Loucy (cell line): ENCODE results near the gene CNRIP1.

ENCODE experiments used
- H2AFZ ChIP-seq: fragments of 200-600 bp; sonication (generic); 2 replicates; pipeline ENCODE4 v1.6.0; 2016; ENCODE audit warnings: antibody characterized with exemption, mild to moderate bottlenecking, low read length, moderate library complexity
- H3F3A ChIP-seq: fragments of 200-600 bp; 2 replicates; pipeline ENCODE4 v1.6.0; 2016; ENCODE audit warnings: antibody characterized with exemption, low read depth, mild to moderate bottlenecking
- H3K27me3 ChIP-seq: fragments of 200-600 bp; sonication (generic); 2 replicates; pipeline ENCODE4 v1.6.1; 2014; ENCODE audit warnings: low read length, mild to moderate bottlenecking; ENCODE audit not compliant: insufficient read depth, poor library complexity, severe bottlenecking
- H3K36me3 ChIP-seq: fragments of 200-600 bp; sonication (generic); 2 replicates; pipeline ENCODE4 v1.6.1; 2016; ENCODE audit warnings: low read length; ENCODE audit not compliant: insufficient read depth
- H3K4me1 ChIP-seq: fragments of 200-600 bp; sonication (generic); 2 replicates; pipeline ENCODE4 v1.5.1; 2014; ENCODE audit warnings: low read length, mild to moderate bottlenecking; ENCODE audit not compliant: insufficient read depth, poor library complexity, severe bottlenecking
- H3K4me2 ChIP-seq: fragments of 200-600 bp; sonication (generic); 2 replicates; pipeline ENCODE4 v1.6.0; 2014; ENCODE audit warnings: antibody characterized with exemption, low read length, low read depth, mild to moderate bottlenecking; ENCODE audit not compliant: poor library complexity, severe bottlenecking
- H3K4me3 ChIP-seq: fragments of 200-600 bp; sonication (generic); 2 replicates; pipeline ENCODE4 v1.5.1; 2014; ENCODE audit warnings: low read length, mild to moderate bottlenecking, mixed read lengths; ENCODE audit not compliant: poor library complexity, severe bottlenecking
- H3K79me2 ChIP-seq: fragments of 200-600 bp; sonication (generic); 2 replicates; pipeline ENCODE4 v1.6.1; 2014; ENCODE audit warnings: low read length; ENCODE audit not compliant: insufficient read depth
- H3K9ac ChIP-seq: fragments of 200-600 bp; sonication (generic); 2 replicates; pipeline ENCODE4 v1.6.0; 2014; ENCODE audit warnings: mild to moderate bottlenecking, low read depth, low read length, moderate library complexity; ENCODE audit not compliant: poor library complexity, severe bottlenecking
- H3K9me2 ChIP-seq: fragments of 200-600 bp; sonication (generic); replicated peaks from 2 replicates; pipeline ENCODE4 v1.6.1; 2016; ENCODE audit warnings: low read depth, low read length, mixed read lengths
- H3K9me3 ChIP-seq: fragments of 200-600 bp; sonication (generic); 2 replicates; pipeline ENCODE4 v1.6.1; 2014; ENCODE audit warnings: mild to moderate bottlenecking, antibody characterized with exemption, low read length, low read depth; ENCODE audit not compliant: insufficient read depth
- H4K20me1 ChIP-seq: fragments of 200-600 bp; sonication (generic); 2 replicates; pipeline ENCODE4 v1.6.0; 2014; ENCODE audit warnings: antibody characterized with exemption, low read length, mild to moderate bottlenecking; ENCODE audit not compliant: insufficient read depth, poor library complexity, severe bottlenecking
- EZH2phosphoT487 ChIP-seq: fragments of 200-600 bp; IDR thresholded peaks from 2 replicates; pipeline ENCODE4 v1.6.1; 2018; ENCODE audit warnings: antibody characterized with exemption, mild to moderate bottlenecking, moderate library complexity, borderline replicate concordance
- TF ChIP-seq, protein P1 (sequence below): fragments of 200-600 bp; sonication (generic); conservative IDR thresholded peaks from 2 replicates; pipeline ENCODE4 v1.5.1; 2014; ENCODE audit warnings: mild to moderate bottlenecking, antibody characterized with exemption, low read length

The CNRIP1 gene

DNA sequence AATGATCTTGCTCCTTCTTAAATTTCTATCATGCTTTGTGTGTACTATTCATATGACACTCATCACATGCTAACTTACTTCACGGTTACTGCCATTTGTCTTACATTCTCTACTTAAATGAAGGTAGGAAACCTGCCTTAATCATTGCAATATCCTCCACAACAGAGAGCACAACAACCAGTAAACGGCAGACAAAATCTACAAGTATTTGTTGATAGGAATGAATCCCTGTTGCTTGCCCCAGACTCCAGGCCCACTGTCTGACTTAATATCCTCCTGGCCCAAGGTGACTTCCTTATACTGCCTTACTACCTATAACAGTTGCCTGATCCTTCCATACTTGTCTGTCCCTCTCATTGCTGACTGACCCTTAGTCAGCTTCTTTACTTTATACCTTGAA, 70.9 kb downstream of the CNRIP1 start:
- Histone ChIP-seq H3K36me3 (no peaks in the 10 kb centered on the region), H3F3A (peaks cover 4% of the 10 kb centered on the region; the same call in 1 of the 2 replicates), H3K9ac (peak overlapping the region; percentile 94), H3K9me2 (no peaks in the 10 kb centered on the region), H3K4me2 (peak overlapping the region; percentile 99), H3K27me3 (no peaks in the 10 kb centered on the region), H3K4me3 (peak overlapping the region; percentile 83), H4K20me1 (peaks cover 72% of the 10 kb centered on the region), H3K9me3 (no peaks in the 10 kb centered on the region), H2AFZ (no peak overlapping the region), H3K79me2 (peaks cover 94% of the 10 kb centered on the region), H3K4me1 (peaks cover 69% of the 10 kb centered on the region)
- TF ChIP-seq, protein P1, sequence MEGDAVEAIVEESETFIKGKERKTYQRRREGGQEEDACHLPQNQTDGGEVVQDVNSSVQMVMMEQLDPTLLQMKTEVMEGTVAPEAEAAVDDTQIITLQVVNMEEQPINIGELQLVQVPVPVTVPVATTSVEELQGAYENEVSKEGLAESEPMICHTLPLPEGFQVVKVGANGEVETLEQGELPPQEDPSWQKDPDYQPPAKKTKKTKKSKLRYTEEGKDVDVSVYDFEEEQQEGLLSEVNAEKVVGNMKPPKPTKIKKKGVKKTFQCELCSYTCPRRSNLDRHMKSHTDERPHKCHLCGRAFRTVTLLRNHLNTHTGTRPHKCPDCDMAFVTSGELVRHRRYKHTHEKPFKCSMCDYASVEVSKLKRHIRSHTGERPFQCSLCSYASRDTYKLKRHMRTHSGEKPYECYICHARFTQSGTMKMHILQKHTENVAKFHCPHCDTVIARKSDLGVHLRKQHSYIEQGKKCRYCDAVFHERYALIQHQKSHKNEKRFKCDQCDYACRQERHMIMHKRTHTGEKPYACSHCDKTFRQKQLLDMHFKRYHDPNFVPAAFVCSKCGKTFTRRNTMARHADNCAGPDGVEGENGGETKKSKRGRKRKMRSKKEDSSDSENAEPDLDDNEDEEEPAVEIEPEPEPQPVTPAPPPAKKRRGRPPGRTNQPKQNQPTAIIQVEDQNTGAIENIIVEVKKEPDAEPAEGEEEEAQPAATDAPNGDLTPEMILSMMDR: no peak
- TF ChIP-seq EZH2phosphoT487: no peak

DNA sequence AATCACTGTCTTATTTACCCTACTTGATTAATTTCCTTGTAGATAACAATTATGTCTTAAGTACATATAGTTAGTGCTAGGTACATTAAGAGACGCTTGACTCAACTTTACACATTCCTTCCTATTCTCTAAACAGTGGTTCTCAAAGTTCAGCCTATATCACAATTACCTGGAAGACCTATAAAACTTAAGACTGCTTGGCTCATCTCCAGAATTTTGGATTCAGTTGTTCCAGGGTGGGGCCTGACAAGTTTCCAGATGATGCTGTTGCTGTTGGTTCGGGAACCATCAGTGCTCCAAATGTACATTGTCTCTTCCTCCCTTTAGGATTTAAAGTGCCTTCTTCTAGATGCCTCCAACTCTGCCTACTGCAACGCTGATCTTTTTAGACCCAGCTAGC, 71.4 kb downstream of the CNRIP1 start:
- Histone ChIP-seq H2AFZ (no peak overlapping the region), H3K4me2 (peak overlapping the region; percentile 99), H3K9me2 (no peaks in the 10 kb centered on the region), H3K79me2 (peaks cover 94% of the 10 kb centered on the region), H3F3A (peaks cover 4% of the 10 kb centered on the region; the same call in 1 of the 2 replicates), H3K36me3 (no peaks in the 10 kb centered on the region), H3K9ac (peak overlapping the region; percentile 94), H3K4me3 (peak overlapping the region; percentile 83), H3K9me3 (no peaks in the 10 kb centered on the region), H3K27me3 (no peaks in the 10 kb centered on the region), H3K4me1 (peaks cover 68% of the 10 kb centered on the region), H4K20me1 (peaks cover 76% of the 10 kb centered on the region)
- TF ChIP-seq, protein P1: no peak
- no peak for TF ChIP-seq EZH2phosphoT487

DNA sequence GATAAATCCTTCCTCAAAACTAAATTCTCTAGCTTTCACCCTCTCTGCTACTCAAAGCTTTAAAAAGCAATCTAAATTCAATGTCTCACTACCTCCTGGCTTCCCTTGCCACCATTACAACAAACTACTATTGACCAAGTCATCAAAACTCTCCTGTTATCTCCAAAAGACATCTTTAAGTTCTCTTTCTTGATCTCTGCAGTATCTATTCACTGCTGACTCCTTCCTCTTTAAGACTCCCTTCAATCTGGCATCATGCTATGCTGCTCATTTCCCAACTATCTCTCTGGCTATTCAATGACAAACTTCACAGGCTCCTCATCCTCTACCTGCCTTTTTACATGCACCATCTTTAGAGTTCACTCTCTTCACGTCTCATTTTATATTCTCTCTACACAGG, 73.4 kb downstream of the CNRIP1 start:
- Histone ChIP-seq H3F3A (peaks cover 3% of the 10 kb centered on the region; the same call in 1 of the 2 replicates), H3K4me2 (peak overlapping the region; percentile 99), H3K4me1 (peaks cover 65% of the 10 kb centered on the region), H3K9me3 (no peaks in the 10 kb centered on the region), H3K79me2 (peaks cover 98% of the 10 kb centered on the region), H3K9ac (peak overlapping the region; percentile 94), H3K27me3 (no peaks in the 10 kb centered on the region), H4K20me1 (peaks cover 96% of the 10 kb centered on the region), H2AFZ (no peak overlapping the region), H3K36me3 (peaks cover 4% of the 10 kb centered on the region; the same call in 1 of the 2 replicates), H3K4me3 (peak overlapping the region; percentile 83), H3K9me2 (no peaks in the 10 kb centered on the region)
- TF ChIP-seq EZH2phosphoT487: no peak
- TF ChIP-seq, protein P1: no peak
